K562 (cell line): ENCODE data around the gene TMEM132C.

ENCODE experiments used
- FOXA1 ChIP-seq: fragments of 450-650 bp; IDR thresholded peaks from 2 replicates; pipeline ENCODE4 v1.6.1; 2016; ENCODE audit warnings: mild to moderate bottlenecking, borderline replicate concordance
- TF ChIP-seq, protein P1 (sequence below), 3 experiments: IDR thresholded peaks in 2 of 3; conservative IDR thresholded peaks in 1 of 3; 2 replicates each; pipeline ENCODE4 v1.5.1; 2011 to 2012; ENCODE audit warnings: low read length in 3 of 3, mild to moderate bottlenecking in 3 of 3, control low read depth in 2 of 3, improper control_type of control experiment in 1 of 3, inconsistent platforms in 1 of 3, low read depth in 1 of 3, mixed read lengths in 1 of 3, moderate library complexity in 1 of 3; ENCODE audit not compliant: insufficient read depth in 2 of 3

DNA sequence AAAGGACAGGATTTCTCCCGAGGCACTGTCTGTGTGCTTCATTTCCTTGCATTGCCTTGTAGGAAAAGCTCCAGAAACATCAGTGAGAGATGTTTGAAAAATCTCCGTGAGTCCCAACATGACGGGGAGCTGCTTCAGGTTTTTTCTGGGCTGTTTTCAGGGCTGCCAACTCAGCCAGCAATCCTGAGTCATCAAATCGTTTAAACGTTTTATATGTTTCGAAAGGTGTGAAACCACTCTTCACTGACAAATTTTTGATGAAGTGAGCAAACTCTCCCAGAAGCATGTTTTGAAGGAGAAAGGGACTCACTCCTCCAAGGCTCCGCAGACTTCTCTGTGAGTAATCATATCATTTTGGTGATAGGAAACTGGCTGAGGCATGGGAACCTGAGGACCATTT is 240.5 kb downstream of the TMEM132C start:
- TF ChIP-seq, protein P1, sequence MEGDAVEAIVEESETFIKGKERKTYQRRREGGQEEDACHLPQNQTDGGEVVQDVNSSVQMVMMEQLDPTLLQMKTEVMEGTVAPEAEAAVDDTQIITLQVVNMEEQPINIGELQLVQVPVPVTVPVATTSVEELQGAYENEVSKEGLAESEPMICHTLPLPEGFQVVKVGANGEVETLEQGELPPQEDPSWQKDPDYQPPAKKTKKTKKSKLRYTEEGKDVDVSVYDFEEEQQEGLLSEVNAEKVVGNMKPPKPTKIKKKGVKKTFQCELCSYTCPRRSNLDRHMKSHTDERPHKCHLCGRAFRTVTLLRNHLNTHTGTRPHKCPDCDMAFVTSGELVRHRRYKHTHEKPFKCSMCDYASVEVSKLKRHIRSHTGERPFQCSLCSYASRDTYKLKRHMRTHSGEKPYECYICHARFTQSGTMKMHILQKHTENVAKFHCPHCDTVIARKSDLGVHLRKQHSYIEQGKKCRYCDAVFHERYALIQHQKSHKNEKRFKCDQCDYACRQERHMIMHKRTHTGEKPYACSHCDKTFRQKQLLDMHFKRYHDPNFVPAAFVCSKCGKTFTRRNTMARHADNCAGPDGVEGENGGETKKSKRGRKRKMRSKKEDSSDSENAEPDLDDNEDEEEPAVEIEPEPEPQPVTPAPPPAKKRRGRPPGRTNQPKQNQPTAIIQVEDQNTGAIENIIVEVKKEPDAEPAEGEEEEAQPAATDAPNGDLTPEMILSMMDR (IDR thresholded peaks at IDR 0.05 in 2 of 3, conservative IDR thresholded peaks at IDR 0.05 in 1 of 3; ENCODE audit: insufficient read depth in 2 of 3, low read depth in 1 of 3, low read length in 3 of 3), result no peak
- no peak for TF ChIP-seq FOXA1
